SU-DHL-6 (cell line): ENCODE results near the gene PITPNM3.

Source experiments
- H2AFZ ChIP-seq: fragments of 200-600 bp; sonication (generic); 2 replicates; pipeline ENCODE4 v1.6.1; 2014; ENCODE audit warnings: low read depth, mild to moderate bottlenecking, moderate library complexity, mixed read lengths, antibody characterized with exemption, low read length; ENCODE audit not compliant: severe bottlenecking
- H3F3A ChIP-seq: fragments of 200-600 bp; shearing (Covaris generic); 2 replicates; pipeline ENCODE4 v1.6.0; 2016; ENCODE audit warnings: antibody characterized with exemption, mild to moderate bottlenecking; ENCODE audit not compliant: insufficient read depth
- H3K27ac ChIP-seq: fragments of 200-600 bp; sonication (generic); 2 replicates; pipeline ENCODE4 v1.5.1; 2016; ENCODE audit warnings: low read depth, mild to moderate bottlenecking, low read length, moderate library complexity, mixed read lengths
- H3K27me3 ChIP-seq: fragments of 200-600 bp; sonication (generic), shearing (Covaris generic); 2 replicates; pipeline ENCODE4 v1.6.0; 2014; ENCODE audit warnings: mild to moderate bottlenecking, low read length
- H3K36me3 ChIP-seq: fragments of 200-600 bp; sonication (generic); 2 replicates; pipeline ENCODE4 v1.6.1; 2014; ENCODE audit warnings: mild to moderate bottlenecking, low read length, mixed read lengths
- H3K4me2 ChIP-seq: fragments of 300-600, 200-600 bp; shearing (Covaris generic), sonication (generic); 2 replicates; pipeline ENCODE4 v1.6.0; 2014; ENCODE audit warnings: low read length, low read depth, mild to moderate bottlenecking; ENCODE audit not compliant: poor library complexity, severe bottlenecking
- H3K4me3 ChIP-seq: fragments of 200-600 bp; sonication (generic); 2 replicates; pipeline ENCODE4 v1.5.1; 2014; ENCODE audit warnings: antibody characterized with exemption, low read length, mild to moderate bottlenecking, mixed read lengths; ENCODE audit not compliant: insufficient read depth, poor library complexity, severe bottlenecking
- H3K79me2 ChIP-seq: fragments of 200-600 bp; sonication (generic); 2 replicates; pipeline ENCODE4 v1.6.1; 2014; ENCODE audit warnings: mild to moderate bottlenecking, low read length, moderate library complexity; ENCODE audit not compliant: insufficient read depth
- H3K9ac ChIP-seq: fragments of 200-600 bp; sonication (generic); 2 replicates; pipeline ENCODE4 v1.7.0; 2014; ENCODE audit warnings: mild to moderate bottlenecking, low read length
- H3K9me2 ChIP-seq: fragments of 200-600 bp; sonication (generic); replicated peaks from 2 replicates; pipeline ENCODE4 v1.6.1; 2014; ENCODE audit warnings: low read length; ENCODE audit not compliant: insufficient read depth
- H3K9me3 ChIP-seq: fragments of 200-600 bp; sonication (generic); 2 replicates; pipeline ENCODE4 v1.6.1; 2014; ENCODE audit warnings: low read length, mixed read lengths; ENCODE audit not compliant: insufficient read depth
- H4K20me1 ChIP-seq: fragments of 200-600 bp; sonication (generic); 2 replicates; pipeline ENCODE4 v1.6.1; 2014; ENCODE audit warnings: low read depth, mild to moderate bottlenecking, antibody characterized with exemption, low read length, moderate library complexity, mixed read lengths
- CTCF ChIP-seq: fragments of 200-600 bp; sonication (generic); IDR thresholded peaks from one replicate; pipeline ENCODE4 v1.5.1; 2017; ENCODE audit warnings: antibody characterized with exemption, mild to moderate bottlenecking, low read length, moderate library complexity; ENCODE audit not compliant: insufficient read depth, poor library complexity, severe bottlenecking
- EZH2phosphoT487 ChIP-seq: fragments of 200-600 bp; sonication (generic), shearing (Covaris generic); conservative IDR thresholded peaks from 2 replicates; pipeline ENCODE4 v1.6.1; 2018; ENCODE audit warnings: mild to moderate bottlenecking, antibody characterized with exemption, low read length, moderate library complexity, mixed read lengths

Gene PITPNM3

GRCh38 chr17:6494239-6494941 is 62.0 kb downstream of the PITPNM3 start:
- Histone ChIP-seq H3K36me3 (no peaks in the 10 kb centered on the region), H3K27me3 (no peaks in the 10 kb centered on the region), H3K9ac (no peak overlapping the region), H3K9me2 (no peaks in the 10 kb centered on the region), H4K20me1 (no peaks in the 10 kb centered on the region), H3K4me3 (no peak overlapping the region), H3K79me2 (no peaks in the 10 kb centered on the region), H3K27ac (no peak overlapping the region), H2AFZ (no peak overlapping the region), H3K9me3 (no peaks in the 10 kb centered on the region), H3F3A (no peaks in the 10 kb centered on the region), H3K4me2 (no peak overlapping the region)
- TF ChIP-seq CTCF (no peak), EZH2phosphoT487 (no peak)

GRCh38 chr17:6492892-6493674 is 63.3 kb downstream of the PITPNM3 start:
- H3K79me2 ChIP-seq: no peaks in the 10 kb centered on the region
- no peaks in the 10 kb centered on the region for H3K9me3 ChIP-seq
- no peak for TF ChIP-seq CTCF
- no peak for TF ChIP-seq EZH2phosphoT487
- no peaks in the 10 kb centered on the region for H4K20me1 ChIP-seq
- H3K9ac ChIP-seq: no peak overlapping the region
- H3K4me2 ChIP-seq: no peak overlapping the region
- no peak overlapping the region for H3K27ac ChIP-seq
- H2AFZ ChIP-seq: no peak overlapping the region
- no peaks in the 10 kb centered on the region for H3K9me2 ChIP-seq
- no peaks in the 10 kb centered on the region for H3K36me3 ChIP-seq
- no peaks in the 10 kb centered on the region for H3F3A ChIP-seq
- H3K27me3 ChIP-seq: no peaks in the 10 kb centered on the region
- no peak overlapping the region for H3K4me3 ChIP-seq

- Histone ChIP-seq H3K36me3 (no peaks in the 10 kb centered on the region), H3K27me3 (no peaks in the 10 kb centered on the region), H2AFZ (no peak overlapping the region), H3K27ac (no peak overlapping the region), H3K79me2 (no peaks in the 10 kb centered on the region), H4K20me1 (no peaks in the 10 kb centered on the region), H3K4me2 (no peak overlapping the region), H3K9me2 (no peaks in the 10 kb centered on the region), H3K9me3 (no peaks in the 10 kb centered on the region), H3F3A (no peaks in the 10 kb centered on the region), H3K4me3 (no peak overlapping the region), H3K9ac (no peak overlapping the region)
- TF ChIP-seq CTCF (no peak), EZH2phosphoT487 (no peak)
Observed at GRCh38 chr17:6491071-6491700, 65.2 kb downstream of the PITPNM3 start.
